ENCODE data around the gene TMEM163.

TMEM163 gene

DNA sequence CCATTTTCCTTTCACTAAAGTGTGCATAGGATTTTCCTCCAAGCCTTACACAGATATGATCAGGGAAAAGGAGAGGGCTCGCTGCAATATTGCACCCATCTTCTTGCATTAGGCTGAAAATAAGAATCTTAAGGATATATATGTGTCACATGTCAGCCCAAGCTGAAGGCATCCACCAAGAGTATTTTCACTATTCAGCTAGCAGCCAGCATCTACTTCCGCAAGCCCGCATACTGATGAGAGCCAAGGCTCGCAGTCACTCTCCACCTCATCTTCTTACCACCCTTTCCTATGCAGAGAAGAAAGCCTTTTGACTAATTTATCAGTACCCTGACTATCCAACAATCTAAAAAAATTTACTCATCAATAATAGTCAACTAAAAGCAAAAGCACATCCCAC, 6.1 kb downstream of the TMEM163 start:
- Histone ChIP-seq H3K36me3 (ENCODE audit: control insufficient read depth in 1 of 2, insufficient read depth in 2 of 2, low read depth in 1 of 2, low read length in 2 of 2) (no peaks in the 10 kb centered on the region), H3K9me3 (ENCODE audit: control insufficient read depth, low read length) (no peaks in the 10 kb centered on the region), H2BK120ac (ENCODE audit: low read depth, low read length) (no peak overlapping the region), H4K91ac (ENCODE audit: low read length) (no peak overlapping the region), H2AK5ac (ENCODE audit: low read length, severe bottlenecking) (no peak overlapping the region), H3K4me2 (ENCODE audit: low read length, poor library complexity, severe bottlenecking) (no peak overlapping the region), H3K4me1 (ENCODE audit: control insufficient read depth, insufficient read depth, low read depth, low read length) (peaks cover 9% of the 10 kb centered on the region), H3K4ac (ENCODE audit: low read depth in 1 of 2, low read length in 2 of 2) (no peak overlapping the region), H3K18ac (ENCODE audit: low read depth in 1 of 2, low read length in 2 of 2) (no peak overlapping the region), H2BK12ac (ENCODE audit: low read length in 2 of 2) (no peak overlapping the region), H2BK15ac (ENCODE audit: low read depth, poor library complexity, severe bottlenecking) (no peak overlapping the region), H3K27ac (ENCODE audit: low read length, poor library complexity, severe bottlenecking) (no peak overlapping the region), H4K8ac (ENCODE audit: low read length) (no peak overlapping the region), H3K23ac (ENCODE audit: low read length in 2 of 2) (no peak overlapping the region), H3K4me3 (ENCODE audit: insufficient read depth in 1 of 2, low read depth in 1 of 2, low read length in 2 of 2) (no peak overlapping the region), H3K79me1 (replicated peaks; ENCODE audit: low read length, poor library complexity, severe bottlenecking) (peaks cover 12% of the 10 kb centered on the region), H3K27me3 (ENCODE audit: control insufficient read depth in 1 of 2, insufficient read depth in 1 of 2, low read length in 2 of 2) (peaks cover 0 to 79% of the 10 kb centered on the region in 2 experiments), H3K14ac (ENCODE audit: low read length in 2 of 2) (no peak overlapping the region), H2AFZ (ENCODE audit: low read depth, low read length) (no peak overlapping the region), H2BK5ac (ENCODE audit: low read depth, low read length, poor library complexity, severe bottlenecking) (no peak overlapping the region), H3K9ac (ENCODE audit: low read length) (no peak overlapping the region)
- WGBS = 95% methylated on average over 3 of the region's 4 CpGs
- DNase-seq = no peak

- peaks cover 0 to 75% of the 10 kb centered on the region in 2 experiments for H3K27me3 ChIP-seq (ENCODE audit: control insufficient read depth in 1 of 2, insufficient read depth in 1 of 2, low read length in 2 of 2)
- peaks cover 10% of the 10 kb centered on the region for H3K79me1 ChIP-seq (replicated peaks; ENCODE audit: low read length, poor library complexity, severe bottlenecking)
- no peak overlapping the region for H2AFZ ChIP-seq (ENCODE audit: low read depth, low read length)
- H4K91ac ChIP-seq (ENCODE audit: low read length) = no peak overlapping the region
- no peak overlapping the region for H3K18ac ChIP-seq (ENCODE audit: low read depth in 1 of 2, low read length in 2 of 2)
- 59% methylated on average over 3 of the region's 3 CpGs for WGBS
- H4K8ac ChIP-seq (ENCODE audit: low read length) = no peak overlapping the region
- H3K27ac ChIP-seq (ENCODE audit: low read length, poor library complexity, severe bottlenecking) = no peak overlapping the region
- H3K9ac ChIP-seq (ENCODE audit: low read length) = no peak overlapping the region
- H3K9me3 ChIP-seq (ENCODE audit: control insufficient read depth, low read length) = no peaks in the 10 kb centered on the region
- no peak overlapping the region for H2BK12ac ChIP-seq (ENCODE audit: low read length in 2 of 2)
- H2AK5ac ChIP-seq (ENCODE audit: low read length, severe bottlenecking) = no peak overlapping the region
- H3K23ac ChIP-seq (ENCODE audit: low read length in 2 of 2) = no peak overlapping the region
- DNase-seq = no peak
- H2BK5ac ChIP-seq (ENCODE audit: low read depth, low read length, poor library complexity, severe bottlenecking) = no peak overlapping the region
- no peak overlapping the region for H2BK120ac ChIP-seq (ENCODE audit: low read depth, low read length)
- H3K36me3 ChIP-seq (ENCODE audit: control insufficient read depth in 1 of 2, insufficient read depth in 2 of 2, low read depth in 1 of 2, low read length in 2 of 2) = no peaks in the 10 kb centered on the region
- no peak overlapping the region for H2BK15ac ChIP-seq (ENCODE audit: low read depth, poor library complexity, severe bottlenecking)
- no peak overlapping the region for H3K4me3 ChIP-seq (ENCODE audit: insufficient read depth in 1 of 2, low read depth in 1 of 2, low read length in 2 of 2)
- H3K4ac ChIP-seq (ENCODE audit: low read depth in 1 of 2, low read length in 2 of 2) = no peak overlapping the region
- H3K4me2 ChIP-seq (ENCODE audit: low read length, poor library complexity, severe bottlenecking) = peak overlapping the region; percentile 34
- H3K14ac ChIP-seq (ENCODE audit: low read length in 2 of 2) = no peak overlapping the region
- peaks cover 11% of the 10 kb centered on the region for H3K4me1 ChIP-seq (ENCODE audit: control insufficient read depth, insufficient read depth, low read depth, low read length)
Observed at GRCh38 chr2:134712299-134712698, 6.5 kb downstream of the TMEM163 start.

- no peak for DNase-seq
- Histone ChIP-seq H2AK5ac (ENCODE audit: low read length, severe bottlenecking) (no peak overlapping the region), H3K23ac (ENCODE audit: low read length in 2 of 2) (no peak overlapping the region), H3K79me1 (replicated peaks; ENCODE audit: low read length, poor library complexity, severe bottlenecking) (peaks cover 10% of the 10 kb centered on the region), H3K27ac (ENCODE audit: low read length, poor library complexity, severe bottlenecking) (no peak overlapping the region), H3K14ac (ENCODE audit: low read length in 2 of 2) (no peak overlapping the region), H2BK120ac (ENCODE audit: low read depth, low read length) (no peak overlapping the region), H2BK5ac (ENCODE audit: low read depth, low read length, poor library complexity, severe bottlenecking) (no peak overlapping the region), H4K91ac (ENCODE audit: low read length) (no peak overlapping the region), H2BK12ac (ENCODE audit: low read length in 2 of 2) (no peak overlapping the region), H3K4me3 (ENCODE audit: insufficient read depth in 1 of 2, low read depth in 1 of 2, low read length in 2 of 2) (no peak overlapping the region), H3K4ac (ENCODE audit: low read depth in 1 of 2, low read length in 2 of 2) (no peak overlapping the region), H3K9ac (ENCODE audit: low read length) (no peak overlapping the region), H2AFZ (ENCODE audit: low read depth, low read length) (no peak overlapping the region), H3K18ac (ENCODE audit: low read depth in 1 of 2, low read length in 2 of 2) (no peak overlapping the region), H3K4me2 (ENCODE audit: low read length, poor library complexity, severe bottlenecking) (no peak overlapping the region), H3K36me3 (ENCODE audit: control insufficient read depth in 1 of 2, insufficient read depth in 2 of 2, low read depth in 1 of 2, low read length in 2 of 2) (no peaks in the 10 kb centered on the region), H3K9me3 (ENCODE audit: control insufficient read depth, low read length) (no peaks in the 10 kb centered on the region), H3K27me3 (ENCODE audit: control insufficient read depth in 1 of 2, insufficient read depth in 1 of 2, low read length in 2 of 2) (peaks cover 0 to 72% of the 10 kb centered on the region in 2 experiments), H2BK15ac (ENCODE audit: low read depth, poor library complexity, severe bottlenecking) (no peak overlapping the region), H4K8ac (ENCODE audit: low read length) (no peak overlapping the region), H3K4me1 (ENCODE audit: control insufficient read depth, insufficient read depth, low read depth, low read length) (peaks cover 16% of the 10 kb centered on the region)
- 44% methylated on average over 3 of the region's 3 CpGs for whole genome bisulfite sequencing
Observed at GRCh38 chr2:134711692-134712091, 7.1 kb downstream of the TMEM163 start.

DNA sequence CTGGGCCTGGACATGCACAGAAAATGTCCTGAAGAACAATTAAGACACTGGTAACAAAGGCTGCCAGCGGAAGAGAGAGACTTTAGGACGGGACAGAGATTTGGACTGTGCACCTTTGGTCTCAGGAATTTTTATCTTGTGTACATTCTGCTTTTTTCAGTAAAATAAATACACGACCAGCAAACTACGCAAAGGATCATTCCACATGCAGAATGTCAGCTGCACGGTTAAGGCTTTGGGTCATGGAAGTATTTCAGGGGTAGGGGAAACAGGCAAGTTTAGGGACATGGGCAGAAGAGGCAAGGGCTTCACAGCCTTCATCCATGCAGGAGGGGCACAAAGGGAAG, 11.5 kb downstream of the TMEM163 start:
- no peak overlapping the region for H2AFZ ChIP-seq (ENCODE audit: low read depth, low read length)
- H3K36me3 ChIP-seq (ENCODE audit: control insufficient read depth in 1 of 2, insufficient read depth in 2 of 2, low read depth in 1 of 2, low read length in 2 of 2) = no peaks in the 10 kb centered on the region

More for the DNA sequence above, 11.5 kb downstream of the TMEM163 start:
- peak overlapping the region; percentile 65 for H2BK15ac ChIP-seq (ENCODE audit: low read depth, poor library complexity, severe bottlenecking)
- 91% methylated on average over 5 of the region's 5 CpGs for WGBS
- DNase-seq = no peak
- H3K27me3 ChIP-seq (ENCODE audit: control insufficient read depth in 1 of 2, insufficient read depth in 1 of 2, low read length in 2 of 2) = peaks cover 0 to 41% of the 10 kb centered on the region in 2 experiments
- H3K18ac ChIP-seq (ENCODE audit: low read depth in 1 of 2, low read length in 2 of 2) = no peak overlapping the region
- H3K4ac ChIP-seq (ENCODE audit: low read depth in 1 of 2, low read length in 2 of 2) = no peak overlapping the region
- peak overlapping the region; percentile 77 for H3K27ac ChIP-seq (ENCODE audit: low read length, poor library complexity, severe bottlenecking)
- no peak overlapping the region for H3K9ac ChIP-seq (ENCODE audit: low read length)
- H2BK5ac ChIP-seq (ENCODE audit: low read depth, low read length, poor library complexity, severe bottlenecking) = no peak overlapping the region
- H3K14ac ChIP-seq (ENCODE audit: low read length in 2 of 2) = no peak overlapping the region
- no peak overlapping the region for H3K23ac ChIP-seq (ENCODE audit: low read length in 2 of 2)
- peaks cover 21% of the 10 kb centered on the region for H3K4me1 ChIP-seq (ENCODE audit: control insufficient read depth, insufficient read depth, low read depth, low read length)
- no peak overlapping the region for H2AK5ac ChIP-seq (ENCODE audit: low read length, severe bottlenecking)
- H2BK120ac ChIP-seq (ENCODE audit: low read depth, low read length) = no peak overlapping the region
- no peak overlapping the region for H2BK12ac ChIP-seq (ENCODE audit: low read length in 2 of 2)
- peaks cover 19% of the 10 kb centered on the region for H3K79me1 ChIP-seq (replicated peaks; ENCODE audit: low read length, poor library complexity, severe bottlenecking)
- no peak overlapping the region for H3K4me3 ChIP-seq (ENCODE audit: insufficient read depth in 1 of 2, low read depth in 1 of 2, low read length in 2 of 2)
- no peak overlapping the region for H3K4me2 ChIP-seq (ENCODE audit: low read length, poor library complexity, severe bottlenecking)
- H3K9me3 ChIP-seq (ENCODE audit: control insufficient read depth, low read length) = no peaks in the 10 kb centered on the region
- H4K91ac ChIP-seq (ENCODE audit: low read length) = no peak overlapping the region
- H4K8ac ChIP-seq (ENCODE audit: low read length) = no peak overlapping the region

Measured in mesenchymal stem cell (in vitro differentiated cells and primary cell).